Upper lobe of left lung (tissue), 4 donors: ENCODE data around the gene GTF2H1.

ENCODE experiments used
- POLR2A ChIP-seq, 4 donors: fragments of 450-650 bp; IDR thresholded peaks; one replicate each; pipeline ENCODE4 v1.5.1; 2016 to 2017; ENCODE audit warnings: antibody characterized with exemption in 4 of 4, mild to moderate bottlenecking in 2 of 4
- POLR2AphosphoS5 ChIP-seq, 2 donors: sonication (generic); formaldehyde crosslinking; IDR thresholded peaks; one replicate each; pipeline ENCODE4 v1.5.1; 2017; ENCODE audit warnings: antibody characterized with exemption in 2 of 2
- TF ChIP-seq, protein P1 (sequence below), 6 experiments: fragments of 450-650 bp in 4 of 6; fragments of 200-600 bp in 2 of 6; sonication (generic) in 2 of 6; IDR thresholded peaks; one replicate each; pipeline ENCODE4 v1.5.1; 2016 to 2019; ENCODE audit warnings: antibody characterized with exemption in 6 of 6

DNA sequence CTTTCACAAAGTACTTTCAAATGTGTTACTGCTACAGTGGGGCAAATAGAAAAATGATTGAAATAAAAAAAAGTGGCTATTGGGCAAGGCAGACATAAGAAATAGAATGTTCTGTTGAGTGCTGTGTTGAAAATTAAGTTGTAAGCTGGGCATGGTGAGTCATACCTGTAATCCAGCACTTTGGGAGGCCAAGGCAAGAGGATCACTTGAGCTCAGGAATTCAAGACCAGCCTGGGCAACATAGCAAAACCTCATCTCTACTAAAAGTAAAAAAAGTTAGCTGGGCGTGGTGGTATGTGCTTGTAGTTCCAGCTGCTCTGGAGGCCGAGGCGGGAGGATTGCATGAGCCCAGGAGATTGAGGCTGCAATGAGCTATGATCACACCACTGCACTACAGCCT is 45.1 kb downstream of the GTF2H1 start:
- TF ChIP-seq, protein P1, sequence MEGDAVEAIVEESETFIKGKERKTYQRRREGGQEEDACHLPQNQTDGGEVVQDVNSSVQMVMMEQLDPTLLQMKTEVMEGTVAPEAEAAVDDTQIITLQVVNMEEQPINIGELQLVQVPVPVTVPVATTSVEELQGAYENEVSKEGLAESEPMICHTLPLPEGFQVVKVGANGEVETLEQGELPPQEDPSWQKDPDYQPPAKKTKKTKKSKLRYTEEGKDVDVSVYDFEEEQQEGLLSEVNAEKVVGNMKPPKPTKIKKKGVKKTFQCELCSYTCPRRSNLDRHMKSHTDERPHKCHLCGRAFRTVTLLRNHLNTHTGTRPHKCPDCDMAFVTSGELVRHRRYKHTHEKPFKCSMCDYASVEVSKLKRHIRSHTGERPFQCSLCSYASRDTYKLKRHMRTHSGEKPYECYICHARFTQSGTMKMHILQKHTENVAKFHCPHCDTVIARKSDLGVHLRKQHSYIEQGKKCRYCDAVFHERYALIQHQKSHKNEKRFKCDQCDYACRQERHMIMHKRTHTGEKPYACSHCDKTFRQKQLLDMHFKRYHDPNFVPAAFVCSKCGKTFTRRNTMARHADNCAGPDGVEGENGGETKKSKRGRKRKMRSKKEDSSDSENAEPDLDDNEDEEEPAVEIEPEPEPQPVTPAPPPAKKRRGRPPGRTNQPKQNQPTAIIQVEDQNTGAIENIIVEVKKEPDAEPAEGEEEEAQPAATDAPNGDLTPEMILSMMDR (IDR thresholded peaks at IDR 0.05) = no peak
- no peak for TF ChIP-seq POLR2AphosphoS5 (IDR thresholded peaks at IDR 0.05)
- TF ChIP-seq POLR2A (IDR thresholded peaks at IDR 0.05) = no peak
